ENCODE measurements around the gene PSMA2.

GRCh38 chr7:42939457-42940240, 7.7 kb upstream of the PSMA2 start:
- no peak for TF ChIP-seq CTCF (IDR thresholded peaks at IDR 0.05; ENCODE audit: low read depth, low read length, missing input control)
- no peak for TF ChIP-seq YY1 (IDR thresholded peaks at IDR 0.05)
- no peak for TF ChIP-seq EGR1 (IDR thresholded peaks at IDR 0.05; ENCODE audit: low read depth in 2 of 2)
- TF ChIP-seq HNF4G (IDR thresholded peaks at IDR 0.05), result no peak
- no peak for TF ChIP-seq JUND (IDR thresholded peaks at IDR 0.05)
- no peak for TF ChIP-seq REST (IDR thresholded peaks at IDR 0.05)
- TF ChIP-seq SP1 (IDR thresholded peaks at IDR 0.05), result no peak
